Myocyte (in vitro differentiated cells): ENCODE results near the gene EARS2. TPM values are rescaled to one million over a fixed set of nuclear protein-coding genes. Genes with fewer than 3 reads are reported as not detected.
"Not testable (repeated sequence)": the region's sequence is repeated elsewhere in the genome, so short reads cannot be mapped to it uniquely, and the experiment has no call there.

ENCODE experiments used
- DNase-seq: peaks from one replicate; pipeline ENCODE4 v3.0.0-alpha.2; 2012; ENCODE audit warnings: low read depth
- total RNA-seq: library from RNA; depleted of rRNA; stranded (reverse); fragments of >200 nt; gene quantifications from 2 replicates; pipeline ENCODE4 v1.2.3, GENCODE V29; 2014

EARS2 gene
- total RNA-seq, 1 donor from 2014 or later = 50.0 TPM

DNA sequence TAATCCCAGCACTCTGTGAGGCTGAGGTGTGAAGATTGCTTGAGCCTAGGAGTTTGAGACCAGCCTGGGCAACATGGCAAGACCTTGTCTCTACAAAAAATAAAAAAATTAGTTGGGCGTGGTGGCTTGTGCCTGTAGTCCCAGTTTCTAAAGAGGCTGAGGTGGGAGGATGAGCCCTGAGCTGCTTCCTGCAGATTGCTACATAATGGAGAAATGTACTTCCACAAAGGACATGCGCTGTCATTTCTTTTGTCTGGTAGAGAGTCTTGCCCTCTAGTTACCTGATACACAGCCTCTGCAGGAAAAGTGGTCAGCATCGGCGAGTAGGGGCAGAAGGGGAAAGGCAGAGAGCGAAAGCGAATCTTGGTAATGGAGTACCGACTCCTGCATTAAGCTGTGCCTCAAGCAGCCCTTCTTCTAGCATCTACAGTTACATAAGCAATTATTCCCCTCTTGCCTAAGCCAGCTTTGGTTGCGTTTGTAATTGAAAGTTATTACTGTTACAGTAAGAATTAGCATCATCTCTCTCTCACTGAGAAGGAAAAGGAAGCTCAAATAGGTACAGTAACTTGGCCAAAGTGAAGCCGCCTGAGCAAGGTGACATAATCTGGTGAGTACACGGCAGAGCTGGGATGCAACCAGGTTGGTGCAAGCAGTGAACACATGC, 28.4 kb downstream of the EARS2 start:
- no peak for DNase-seq

- DNase-seq = no peak
Observed at GRCh38 chr16:23527961-23528643, 29.0 kb downstream of the EARS2 start.

DNA sequence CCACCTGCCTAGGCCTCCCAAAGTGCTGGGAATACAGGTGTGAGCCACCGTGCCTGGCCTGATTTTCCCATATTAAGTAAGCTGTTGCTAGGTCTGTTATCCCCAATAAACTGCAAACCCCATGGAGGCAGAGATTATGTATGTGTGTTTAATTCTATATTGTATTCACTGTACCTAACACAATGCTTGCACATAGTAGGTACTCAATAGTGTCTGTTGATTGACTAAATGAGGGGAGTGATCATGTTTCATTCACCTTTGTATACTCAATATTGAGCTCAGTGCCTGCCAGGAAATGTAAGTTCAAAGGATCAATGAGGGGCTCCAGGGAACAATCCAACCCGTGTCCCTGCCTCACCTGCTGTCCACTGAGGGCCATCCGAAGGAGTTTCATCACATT, 32.3 kb downstream of the EARS2 start:
- DNase-seq = no peak

- peak; percentile 80 for DNase-seq
Observed at GRCh38 chr16:23523876-23524385, 33.2 kb downstream of the EARS2 start.

GRCh38 chr16:23523321-23523720, 33.8 kb downstream of the EARS2 start:
- no peak for DNase-seq

DNA sequence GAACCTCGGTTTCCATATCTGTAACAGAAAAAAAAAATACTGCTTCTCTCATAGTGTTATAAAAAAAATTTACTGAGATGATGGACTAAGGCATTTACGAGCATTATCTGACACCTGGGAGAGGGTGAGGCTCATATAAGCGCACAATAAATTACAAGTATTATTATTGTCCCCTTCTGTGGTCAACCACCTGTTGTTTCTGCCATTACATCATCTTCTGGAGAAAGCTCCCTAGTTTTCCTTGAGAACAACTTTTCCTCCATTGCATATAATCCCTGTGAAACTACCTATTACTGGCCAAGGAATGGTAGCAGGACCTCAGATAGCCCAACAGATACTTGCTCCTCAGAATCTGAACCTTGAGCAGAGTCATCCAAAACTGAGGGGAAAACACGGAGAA, 35.2 kb downstream of the EARS2 start:
- DNase-seq = peak; percentile 50

DNA sequence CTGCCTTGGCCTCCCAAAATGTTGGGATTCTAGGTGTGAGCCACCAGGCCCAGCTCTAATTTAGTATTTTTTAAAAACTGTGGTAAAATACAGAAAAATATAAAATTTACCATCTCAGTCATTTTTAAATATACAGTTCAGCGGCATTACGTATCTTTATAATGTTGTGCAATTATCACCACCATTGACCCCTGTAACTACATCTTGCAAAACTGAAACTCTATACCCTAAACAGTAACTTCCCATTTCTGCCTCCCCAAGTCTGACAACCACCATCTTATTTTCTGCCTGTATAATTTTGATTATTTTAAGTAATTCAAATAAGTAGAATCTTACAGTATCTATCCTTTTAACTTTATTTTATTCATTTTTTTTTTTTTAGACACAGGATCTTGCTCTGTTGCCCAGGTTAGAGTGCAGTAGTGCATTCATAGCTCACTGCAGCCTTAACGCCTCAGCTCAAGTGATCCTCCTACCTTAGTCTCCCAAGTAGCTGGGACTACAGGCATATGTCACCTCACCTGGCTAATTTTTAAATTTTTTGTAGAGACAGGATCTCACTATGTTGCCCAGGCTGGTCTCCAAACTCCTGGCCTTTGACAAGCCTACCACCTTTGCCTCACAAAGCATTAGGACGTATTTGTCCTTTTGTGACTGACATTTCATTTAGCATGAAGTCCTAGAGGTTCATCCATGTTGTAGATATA, 36.0 kb downstream of the EARS2 start:
- no peak for DNase-seq

DNA sequence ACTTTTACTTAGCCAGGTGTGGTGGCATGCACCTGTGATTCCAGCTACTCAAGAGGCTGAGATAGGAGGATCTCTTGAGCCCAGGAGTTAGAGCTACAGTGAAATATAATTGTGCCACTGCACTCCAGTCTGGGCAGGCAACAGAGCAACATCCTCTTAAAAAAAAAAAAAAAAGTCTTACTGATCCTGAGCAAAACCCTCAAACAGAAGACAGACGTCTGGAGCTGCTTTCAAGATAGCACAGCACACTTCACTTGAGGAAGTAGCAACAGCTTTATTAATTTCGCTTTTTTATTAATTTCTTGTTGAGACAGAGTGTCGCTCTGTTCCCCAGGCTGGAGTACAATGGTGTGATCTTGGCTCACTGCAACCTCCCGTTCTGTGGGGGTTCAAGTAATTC, 36.6 kb downstream of the EARS2 start:
- DNase-seq = no peak

GRCh38 chr16:23519282-23519681, 37.9 kb downstream of the EARS2 start:
- DNase-seq = no peak

DNA sequence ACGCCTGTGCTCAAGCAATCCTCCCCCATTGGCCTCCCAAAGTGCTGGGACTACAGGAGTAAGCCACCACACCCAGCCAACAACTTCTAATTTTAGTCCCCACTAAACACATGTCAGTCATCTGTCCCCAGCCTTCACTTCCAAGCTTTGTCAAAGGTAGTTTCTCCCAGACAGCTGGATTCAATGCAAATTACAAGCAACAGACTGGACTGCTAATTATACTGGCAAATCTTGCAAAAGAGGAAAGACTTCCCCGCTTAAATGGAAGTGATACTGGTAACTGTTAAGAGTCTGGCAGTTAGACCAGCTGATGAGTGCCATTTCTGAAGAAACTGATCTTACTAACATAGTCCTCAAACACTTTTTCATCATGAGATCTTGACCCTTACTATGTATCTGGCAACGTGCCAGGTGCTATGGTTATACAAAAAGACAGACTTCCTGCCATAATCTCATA, 38.7 kb downstream of the EARS2 start:
- peak; percentile 53 for DNase-seq

GRCh38 chr16:23516366-23517137, 40.6 kb downstream of the EARS2 start:
- DNase-seq = no peak

- no peak for DNase-seq
Observed at GRCh38 chr16:23515881-23516280, 41.3 kb downstream of the EARS2 start.

DNA sequence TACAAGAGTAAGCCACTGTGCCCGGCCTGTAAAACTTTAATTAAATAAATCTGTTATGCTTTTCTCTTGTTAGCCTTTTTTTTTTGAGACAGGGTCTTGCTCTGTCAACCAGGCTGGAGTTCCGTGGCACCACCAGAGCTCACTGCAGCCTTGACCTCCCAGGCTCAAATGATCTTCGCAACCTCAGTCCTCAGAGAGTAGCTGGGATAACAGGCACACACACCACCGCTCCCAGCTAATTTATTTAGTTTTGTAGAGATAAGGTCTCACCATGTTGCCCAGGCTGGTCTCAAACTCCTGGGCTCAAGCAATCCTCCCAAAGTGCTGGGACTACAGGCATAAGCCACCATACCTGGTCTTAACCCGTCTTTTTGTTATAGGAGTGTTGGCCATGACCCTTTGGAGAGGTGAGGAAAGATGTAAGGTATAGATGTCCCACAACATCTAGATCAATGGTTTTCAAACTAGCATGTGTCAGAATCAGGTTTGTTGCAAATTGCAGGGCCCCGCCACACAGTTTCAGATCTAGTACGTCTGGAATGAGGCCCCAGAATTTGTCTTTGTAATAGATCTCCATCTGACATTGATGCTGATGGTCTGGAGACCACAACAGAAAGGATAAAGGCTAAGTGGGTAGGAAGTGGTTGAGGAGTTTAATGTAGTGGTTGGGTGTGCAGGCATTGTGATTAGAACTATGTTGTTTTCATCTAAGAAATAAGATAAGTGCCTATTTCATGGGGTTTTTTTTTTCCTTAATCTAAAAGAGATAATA, 42.6 kb downstream of the EARS2 start:
- no peak for DNase-seq

- DNase-seq = no peak
Observed at GRCh38 chr16:23512168-23512695, 44.9 kb downstream of the EARS2 start.

DNA sequence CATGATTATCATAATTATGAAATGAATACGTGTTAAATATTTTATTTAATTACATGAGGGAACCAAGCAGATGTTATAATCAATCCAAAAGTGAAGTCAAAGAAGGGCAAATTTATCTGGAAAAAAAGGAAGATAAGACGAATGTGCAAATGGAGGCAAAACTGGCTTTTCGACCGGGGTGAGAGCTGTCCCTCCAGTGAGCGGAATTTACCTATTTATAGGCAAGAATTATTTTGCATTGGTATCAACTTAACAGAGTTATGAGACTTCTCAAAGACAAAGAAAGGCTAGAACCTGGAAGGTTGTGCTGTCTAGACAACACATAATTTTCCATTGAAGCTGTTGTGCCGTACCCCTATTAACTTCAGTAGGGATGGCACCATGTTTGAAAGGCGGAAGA, 45.4 kb downstream of the EARS2 start:
- no peak for DNase-seq

- not testable (repeated sequence) for DNase-seq
Observed at GRCh38 chr16:23510915-23511270, 46.3 kb downstream of the EARS2 start.

DNA sequence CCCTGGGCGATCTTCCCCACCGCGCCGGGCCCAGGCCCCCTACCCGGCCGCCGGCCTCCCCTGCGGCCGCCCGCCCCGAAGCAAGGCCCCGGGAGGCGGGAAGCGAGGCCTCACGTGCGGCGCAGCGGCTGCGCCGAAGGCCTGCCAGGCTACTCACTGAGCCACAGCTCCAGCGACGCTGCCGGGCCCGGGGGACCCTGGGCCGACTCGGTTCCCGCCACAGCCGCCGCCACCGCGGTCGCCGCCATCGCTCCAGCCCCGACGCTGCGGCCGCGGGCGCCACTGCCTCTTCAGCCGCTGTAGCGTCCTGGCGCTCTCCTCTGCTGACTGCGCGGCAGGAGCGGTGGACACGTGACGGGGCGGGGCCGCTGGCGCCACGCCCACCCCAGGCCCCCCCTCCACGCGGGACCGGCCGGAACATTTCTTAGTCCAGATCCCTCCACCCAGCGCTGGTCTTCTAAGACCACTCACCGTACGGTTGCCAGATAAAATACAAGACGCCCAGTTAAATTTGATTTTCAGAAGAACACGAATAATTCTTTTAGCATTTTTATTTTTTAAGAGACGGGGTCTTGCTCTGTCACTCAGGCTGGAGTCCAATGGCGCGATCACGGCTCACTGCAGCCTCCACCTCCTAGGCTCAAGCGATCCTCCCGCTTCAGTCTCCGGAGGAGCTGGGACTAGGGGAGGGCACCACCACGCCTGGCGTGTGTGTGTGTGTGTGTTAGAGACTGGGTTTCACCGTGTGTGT, 46.8 kb downstream of the EARS2 start, which contains the start of gene GGA2:
Gene GGA2, minus strand, starts transcription at position 331 of the 751 bp plus-strand sequence. Its CDS starts 83 bp downstream, at position 248.
- DNase-seq = peak; percentile 82

- DNase-seq = peak; percentile 62
Observed at GRCh38 chr16:23509782-23510163, 47.4 kb downstream of the EARS2 start.

GRCh38 chr16:23509441-23509754, 47.8 kb downstream of the EARS2 start:
- no peak for DNase-seq
